HG02884 (cell line): ENCODE data around the gene LRG1.
"Not testable (repeated sequence)": the region's sequence is repeated elsewhere in the genome, so short reads cannot be mapped to it uniquely, and the experiment has no call there.

Experiments
- ATAC-seq: cut with Tn5 transposase; IDR thresholded peaks from one replicate; pipeline ENCODE4 v1.9.1; 2021; ENCODE audit warnings: mild to moderate bottlenecking, moderate library complexity; ENCODE audit not compliant: unreplicated experiment

The LRG1 gene

DNA sequence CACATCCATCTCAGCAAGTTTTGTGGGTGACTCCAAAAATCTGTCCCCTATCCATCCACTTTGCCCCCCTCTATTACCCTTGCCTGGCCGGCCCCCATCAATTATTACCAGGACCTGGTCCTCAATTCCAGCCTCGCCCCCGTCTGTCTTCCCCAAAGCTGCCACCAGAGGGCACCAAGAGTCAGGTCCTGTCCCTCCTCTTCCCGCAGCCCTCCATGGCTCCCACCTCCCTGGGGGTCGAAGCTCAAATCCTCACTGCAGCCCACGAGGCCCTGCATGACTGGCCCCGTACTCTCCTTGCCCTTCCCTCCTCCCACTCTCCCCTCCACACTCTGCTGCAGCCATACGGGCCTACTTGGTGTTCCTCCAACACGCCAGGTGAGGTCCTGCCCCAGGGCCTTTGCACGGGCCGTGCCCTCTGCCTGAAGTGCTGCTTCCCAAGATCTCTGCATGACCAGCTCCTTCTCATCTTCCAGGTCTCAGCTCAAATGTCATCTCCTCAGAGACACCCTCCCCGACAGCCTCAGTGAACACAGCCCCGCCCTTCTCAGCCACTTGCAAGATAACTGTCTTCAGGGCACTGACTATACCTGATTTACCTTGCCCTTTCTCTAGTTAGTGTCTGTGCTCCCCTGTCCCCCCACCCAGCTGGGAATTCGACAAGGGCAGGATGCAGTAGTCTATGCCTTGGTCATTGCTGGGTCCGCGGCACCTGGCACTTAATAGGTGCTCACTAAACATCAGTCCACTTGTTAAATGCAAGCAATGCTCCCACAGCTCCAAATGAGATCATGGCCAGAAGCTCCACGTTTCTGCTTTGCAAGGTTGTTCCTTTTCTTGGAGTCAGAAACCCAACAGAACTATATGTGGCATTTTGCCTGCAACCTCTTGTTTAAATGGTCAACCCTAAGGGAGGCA, 36.4 kb upstream of the LRG1 start:
- no peak for ATAC-seq

DNA sequence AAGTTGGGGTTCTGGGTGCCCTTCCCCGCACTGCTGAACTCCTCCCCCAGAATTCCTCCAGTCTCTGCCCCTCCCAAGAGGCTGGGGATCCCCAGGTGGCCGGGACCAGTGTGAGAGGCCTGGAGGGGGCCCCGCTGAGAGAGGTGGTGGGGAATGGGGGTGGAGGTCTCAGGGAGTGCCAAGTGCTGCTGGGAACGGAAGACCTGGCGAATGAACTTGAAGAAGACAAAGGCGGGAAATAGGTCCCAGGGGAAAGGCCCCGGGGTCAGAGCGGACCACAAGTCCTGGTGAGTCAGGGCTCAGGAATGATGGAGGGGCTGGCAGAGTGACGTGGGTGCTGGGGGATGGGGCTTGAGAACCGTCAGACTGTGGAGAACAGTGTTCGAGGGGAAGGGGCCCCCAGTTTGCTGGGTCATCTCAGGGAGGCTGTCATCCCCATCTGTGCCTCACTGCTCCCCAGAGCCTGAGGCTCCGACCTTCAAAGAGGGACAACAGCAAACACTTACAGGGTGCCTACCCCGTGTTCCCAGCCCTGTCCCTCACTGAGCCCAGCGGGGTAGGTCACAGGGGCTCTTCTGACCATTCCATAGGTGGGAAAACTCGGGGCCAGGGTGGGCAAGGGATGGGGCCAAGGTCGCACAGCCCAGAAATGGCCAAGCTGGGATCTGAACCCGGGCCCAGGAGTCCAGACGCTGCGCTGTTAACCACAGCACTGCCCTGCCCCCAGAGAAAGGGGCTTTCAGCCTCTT, 35.6 kb upstream of the LRG1 start:
- ATAC-seq, result no peak

DNA sequence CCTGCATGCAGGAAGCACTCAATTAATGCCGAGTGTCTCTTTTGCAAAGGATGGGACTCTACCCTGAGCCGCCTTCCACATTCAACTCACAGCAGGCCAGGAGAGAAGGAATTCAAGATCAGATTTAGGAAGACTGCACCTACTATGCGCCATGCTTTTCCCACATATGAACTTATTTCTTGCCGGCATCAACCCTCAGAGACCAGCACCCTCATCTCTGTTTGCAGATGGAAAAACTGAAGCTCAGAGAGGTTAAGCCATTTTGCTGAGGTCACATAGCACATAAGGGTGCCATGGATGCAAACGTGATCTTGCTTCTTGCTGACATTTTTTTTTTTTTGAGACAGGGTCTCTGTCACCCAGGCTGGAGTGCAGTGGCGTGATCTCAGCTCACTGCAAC, 33.8 kb upstream of the LRG1 start:
- no peak for ATAC-seq

DNA sequence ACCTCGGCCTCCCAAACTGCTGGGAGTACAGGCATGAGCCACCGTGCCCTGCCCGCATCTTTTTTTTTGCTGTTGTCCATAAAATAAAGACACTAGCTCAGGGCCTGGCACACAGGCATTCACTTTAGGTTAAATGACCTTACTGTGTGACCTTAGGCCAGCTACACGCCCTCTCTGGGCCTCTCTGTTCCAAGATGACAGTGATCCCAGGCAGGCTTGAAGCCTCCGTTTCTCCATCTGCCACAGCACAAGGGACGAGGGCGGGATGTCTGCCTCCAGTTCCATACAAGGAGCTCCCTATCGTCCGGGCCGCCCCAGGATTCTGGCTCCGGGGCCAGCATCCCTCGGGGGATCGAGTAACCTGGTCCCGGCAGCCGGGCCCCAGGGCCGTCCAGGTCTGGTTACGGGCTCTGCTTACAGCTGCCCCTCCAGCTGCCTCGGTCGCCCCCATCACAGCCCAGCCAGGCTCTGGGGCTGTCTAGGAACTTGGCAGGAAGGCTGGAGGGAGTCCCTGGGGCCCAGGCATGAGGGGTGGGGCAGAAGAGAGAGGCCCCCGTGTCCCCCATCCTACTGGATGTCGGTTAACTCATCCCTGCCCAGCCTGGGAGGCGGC, 31.6 kb upstream of the LRG1 start:
- ATAC-seq, result no peak

DNA sequence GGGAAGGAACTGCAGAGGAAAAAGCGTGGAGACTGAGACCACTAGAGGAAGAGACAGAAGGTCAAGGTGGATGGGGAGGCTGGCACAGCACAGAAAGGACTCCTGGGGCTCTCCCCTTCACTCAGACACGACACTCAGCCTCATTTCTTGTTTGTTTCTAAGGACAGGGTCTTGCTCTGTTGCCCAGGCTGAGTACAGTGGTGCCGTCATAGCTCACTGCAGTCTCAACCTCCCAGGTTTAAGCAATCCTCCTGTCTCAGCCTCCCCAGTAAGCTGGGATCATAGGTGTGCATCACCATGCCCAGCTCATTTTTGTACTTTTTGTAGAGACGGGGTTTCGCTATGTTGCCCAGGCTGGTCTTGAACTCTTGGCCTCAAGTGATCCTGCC, 31.1 kb upstream of the LRG1 start:
- no peak for ATAC-seq

DNA sequence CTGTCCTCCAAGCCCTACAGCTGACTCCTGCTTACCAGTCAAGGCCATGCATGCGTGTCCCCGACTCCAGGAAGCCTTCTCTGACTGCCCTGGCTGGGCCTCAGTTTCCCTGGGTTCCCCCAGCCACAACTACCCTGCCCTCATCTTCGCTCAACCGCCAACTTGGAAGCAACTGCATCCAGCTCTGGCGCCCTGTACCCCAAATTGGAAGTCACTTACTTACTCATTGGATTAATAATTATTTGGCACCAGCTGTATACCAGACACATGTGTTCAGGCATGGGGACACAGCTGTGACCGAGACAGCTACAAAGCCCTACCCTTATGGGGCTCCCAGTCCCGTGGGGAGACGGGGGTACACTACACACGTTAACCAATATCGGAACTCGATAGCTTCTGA, 30.6 kb upstream of the LRG1 start:
- no peak for ATAC-seq

DNA sequence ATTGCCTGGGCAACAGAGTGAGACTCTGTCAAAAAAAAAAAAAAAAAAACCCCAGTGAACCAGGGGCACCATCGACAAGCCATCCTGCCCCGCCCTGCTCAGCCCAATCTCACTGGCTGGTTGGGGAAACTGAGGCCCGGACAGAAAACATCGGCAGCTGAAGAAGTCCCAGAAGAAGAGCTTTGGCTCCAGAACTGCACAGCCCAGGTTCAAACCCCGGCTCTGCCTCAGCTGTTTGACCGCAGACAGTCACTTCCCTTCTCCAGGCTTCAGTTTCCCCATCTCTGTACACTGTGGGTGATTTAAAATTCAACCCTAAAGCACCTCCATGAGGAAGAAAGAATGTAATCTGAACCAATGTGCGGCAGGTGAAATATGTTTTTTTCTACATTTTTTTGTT, 29.1 kb upstream of the LRG1 start:
- no peak for ATAC-seq

DNA sequence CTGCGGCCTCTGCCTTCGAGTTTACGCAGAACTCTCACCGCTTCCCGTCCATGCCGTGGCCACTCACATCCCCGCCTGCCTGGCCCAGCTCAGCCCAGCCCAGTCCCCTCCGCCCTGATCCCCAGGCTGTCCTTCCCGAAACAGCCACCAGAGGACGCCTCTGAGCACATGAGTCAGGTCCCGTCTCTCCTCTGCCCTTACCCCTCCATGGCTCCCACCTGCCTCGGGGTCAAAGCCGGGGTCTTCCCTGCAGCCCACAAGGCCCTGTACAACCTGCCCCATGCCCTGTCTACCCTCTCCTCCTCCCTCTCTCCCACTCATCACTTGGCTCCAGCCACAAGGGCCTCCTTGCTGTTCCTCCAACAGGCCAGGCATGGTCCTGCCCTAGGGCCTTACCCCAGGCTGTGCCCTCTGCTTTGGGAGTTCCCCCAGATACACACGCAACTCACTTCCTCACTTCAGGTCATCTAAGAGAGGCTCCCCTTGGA, 27.8 kb upstream of the LRG1 start:
- ATAC-seq, result no peak

DNA sequence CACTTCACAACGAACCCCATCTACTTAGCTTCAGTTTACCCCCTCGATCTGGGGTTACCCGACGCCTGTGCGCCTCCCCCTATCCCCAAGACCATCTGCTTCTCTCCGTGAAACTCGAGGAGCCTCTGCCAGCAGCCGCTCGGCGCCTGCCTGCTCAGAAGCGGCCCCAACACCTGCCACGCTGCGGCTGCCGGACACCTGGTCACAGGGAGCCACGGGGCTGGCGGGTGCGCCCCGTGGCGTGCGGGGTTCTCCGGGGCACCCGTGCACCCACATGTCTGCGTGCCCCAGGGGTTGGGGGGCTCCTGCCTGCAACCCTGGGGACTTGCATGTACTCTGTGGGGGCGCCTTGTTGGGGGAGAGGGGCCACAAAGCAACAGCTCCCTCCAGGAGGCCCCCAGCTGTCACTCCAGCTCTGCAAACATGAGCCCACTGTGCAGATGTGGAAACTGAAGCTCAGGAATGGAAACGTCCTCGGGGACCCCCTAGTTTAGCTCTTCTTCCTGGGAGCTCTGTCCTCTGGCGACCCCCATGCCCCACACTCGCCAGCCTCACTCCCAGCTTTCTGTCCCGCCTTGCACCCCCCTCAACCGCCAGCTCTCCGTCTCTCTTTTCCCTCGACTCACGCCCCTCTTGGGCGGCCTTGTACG, 26.7 kb upstream of the LRG1 start:
- ATAC-seq, result no peak

DNA sequence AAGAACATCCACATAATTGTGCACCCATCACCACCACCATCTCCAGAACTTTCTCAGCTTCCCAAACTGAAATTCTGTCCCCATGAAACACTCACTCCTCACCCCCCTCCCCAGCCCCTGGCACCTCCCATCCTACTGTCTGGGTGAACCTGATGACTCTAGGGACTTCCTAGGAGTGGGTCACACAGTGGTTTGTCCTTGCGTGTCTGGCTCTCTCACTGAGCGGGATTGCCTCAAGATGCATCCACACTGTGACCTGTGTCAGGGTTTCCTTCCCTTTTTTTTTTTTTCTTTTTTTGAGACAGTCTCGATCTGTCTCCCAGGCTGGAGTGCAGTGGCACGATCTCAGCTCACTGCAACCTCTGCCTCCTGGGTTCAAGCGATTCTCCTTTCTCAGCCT, 23.7 kb upstream of the LRG1 start:
- ATAC-seq, result not testable (repeated sequence)

DNA sequence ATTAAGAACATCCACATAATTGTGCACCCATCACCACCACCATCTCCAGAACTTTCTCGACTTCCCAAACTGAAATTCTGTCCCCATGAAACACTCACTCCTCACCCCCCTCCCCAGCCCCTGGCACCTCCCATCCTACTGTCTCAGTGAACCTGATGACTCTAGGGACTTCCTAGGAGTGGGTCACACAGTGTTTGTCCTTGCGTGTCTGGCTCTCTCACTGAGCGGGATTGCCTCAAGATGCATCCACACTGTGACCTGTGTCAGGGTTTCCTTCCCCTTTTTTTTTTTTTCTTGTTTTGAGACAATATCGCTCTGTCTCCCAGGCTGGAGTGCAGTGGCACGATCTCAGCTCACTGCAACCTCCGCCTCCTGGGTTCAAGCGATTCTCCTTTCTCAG, 22.2 kb upstream of the LRG1 start:
- not testable (repeated sequence) for ATAC-seq

DNA sequence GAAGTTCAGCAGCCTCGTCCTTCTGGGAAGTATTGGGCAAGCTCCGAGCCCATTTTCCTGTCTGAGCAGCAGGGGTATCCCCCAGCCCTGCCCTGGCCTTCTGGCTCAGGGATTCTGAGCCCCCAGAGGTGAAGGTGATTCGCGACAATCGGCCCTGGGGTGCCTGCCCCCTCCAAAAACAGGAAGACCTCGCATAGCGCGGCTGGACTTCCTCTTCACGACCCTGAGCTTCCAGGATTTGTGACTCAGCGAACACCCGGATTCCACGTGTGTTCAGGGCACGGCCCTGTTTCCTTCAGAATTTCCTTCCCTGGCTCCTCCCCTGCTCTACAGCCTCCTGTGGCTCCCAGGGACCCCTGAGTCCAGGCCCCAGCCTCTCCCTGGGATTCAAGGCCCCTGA, 19.7 kb upstream of the LRG1 start, which contains the start of gene SEMA6B:
Gene SEMA6B, minus strand, starts transcription at position 116 of the 400 bp plus-strand sequence. CDS start 1,227 bp downstream, outside the sequence.
- no peak for ATAC-seq

DNA sequence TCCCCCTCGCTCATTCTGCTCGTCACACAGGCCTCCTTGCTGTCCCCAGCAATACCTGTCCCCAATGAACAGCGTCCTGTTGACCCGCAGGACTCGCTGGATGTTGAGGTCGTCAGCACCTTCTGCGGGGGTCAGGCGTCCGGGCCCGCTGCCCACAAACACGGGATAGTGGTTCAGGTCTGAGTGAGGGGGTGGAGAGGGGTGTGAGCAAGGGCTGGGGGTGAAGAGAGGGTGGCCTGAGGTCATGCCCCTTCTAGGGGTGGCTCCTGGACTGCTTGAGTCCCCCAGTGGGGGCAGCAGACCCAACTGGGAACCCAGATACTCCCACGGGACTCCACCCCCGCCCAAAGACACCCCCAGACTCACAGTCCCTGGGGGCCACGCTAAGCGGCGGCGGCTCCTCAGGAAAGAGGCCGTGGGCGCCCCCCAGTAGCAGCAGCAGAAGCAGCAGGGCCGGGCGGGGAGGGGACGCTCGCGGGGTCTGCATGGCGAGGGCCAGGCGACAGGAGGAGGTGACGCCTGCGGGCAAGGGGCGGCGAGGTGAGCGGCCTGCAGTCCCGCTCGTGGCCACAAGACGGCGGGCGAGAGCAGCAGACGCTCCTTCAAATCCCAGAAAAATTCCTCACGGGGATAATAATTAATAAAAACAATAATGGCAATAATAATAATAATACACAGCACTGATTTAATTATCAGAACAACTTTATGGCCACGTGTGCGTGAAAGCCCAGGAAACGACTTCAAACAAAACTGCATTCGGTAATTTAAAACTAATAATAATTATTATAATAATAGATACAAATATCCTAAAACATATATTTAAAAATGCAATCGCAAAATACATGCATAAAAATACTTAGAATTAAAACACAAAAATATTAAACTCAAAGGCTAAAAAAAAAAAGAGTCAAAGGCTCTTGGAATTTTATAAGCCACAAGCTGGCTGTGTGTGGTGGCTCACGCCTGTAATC, 18.4 kb upstream of the LRG1 start:
- ATAC-seq, result no peak

DNA sequence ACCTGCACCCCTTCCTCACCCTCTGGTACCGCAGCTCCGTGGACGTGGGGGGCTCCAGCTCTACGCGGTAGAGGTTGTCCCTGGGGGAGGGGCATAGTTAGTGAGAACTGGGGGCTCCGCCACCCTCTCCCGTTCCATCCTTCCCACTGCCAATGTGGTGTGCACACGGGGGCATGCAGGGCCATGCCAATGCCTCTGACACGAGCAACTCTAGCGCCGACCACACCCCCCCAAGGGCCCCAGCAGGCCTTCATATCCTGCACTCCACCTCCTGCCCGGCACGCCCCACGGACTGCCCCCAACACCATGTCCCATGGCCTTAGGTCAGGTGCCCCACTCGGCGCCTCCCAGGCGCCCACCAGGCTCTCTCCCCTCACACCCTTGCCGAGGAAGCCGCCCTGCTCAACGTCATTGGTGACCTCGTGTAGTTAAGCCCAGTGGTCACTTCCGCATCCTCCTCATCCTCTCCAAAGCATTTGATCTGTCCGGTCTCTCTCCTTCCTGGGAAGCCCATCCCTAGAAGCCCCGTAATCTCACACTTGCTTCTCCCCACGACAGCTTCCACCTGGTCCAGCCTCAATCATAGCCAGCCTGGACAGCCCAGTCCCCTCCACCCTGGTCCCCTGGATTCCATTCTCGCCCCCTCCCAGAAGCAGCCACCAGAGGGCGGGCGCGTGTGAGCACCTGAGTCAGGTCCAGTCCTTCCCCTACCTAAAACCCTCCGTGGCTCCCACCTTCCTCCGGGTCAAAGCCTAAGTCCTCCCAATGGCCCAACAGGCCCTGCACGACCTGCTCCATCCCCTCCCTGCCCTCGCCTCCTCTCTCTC, 17.5 kb upstream of the LRG1 start:
- no peak for ATAC-seq

DNA sequence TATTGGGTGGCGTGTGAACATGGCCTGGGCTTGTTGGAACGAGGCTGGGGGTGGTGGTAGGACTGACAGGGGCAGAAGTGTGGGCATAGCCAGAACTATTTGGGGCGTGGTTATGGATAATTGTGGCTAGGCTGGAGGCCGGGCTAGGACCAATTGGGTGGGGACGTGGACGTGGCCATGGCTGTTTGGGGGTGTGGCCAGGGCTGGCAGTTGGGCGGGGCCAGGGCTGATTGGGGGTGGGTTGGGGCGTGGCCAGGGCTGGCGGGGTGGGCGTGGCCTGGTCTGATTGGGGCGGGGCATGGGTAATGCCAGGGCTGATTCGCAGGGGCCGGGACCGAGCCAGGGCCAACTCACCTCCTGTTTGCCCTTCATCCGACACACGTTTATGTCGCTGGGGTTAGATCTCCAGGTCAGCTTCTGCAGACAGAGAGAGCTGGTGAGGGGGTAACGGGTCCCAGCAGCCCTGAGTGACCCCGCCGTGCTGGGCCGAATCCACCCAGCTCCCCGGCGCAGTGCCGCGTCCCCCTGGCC, 16.8 kb upstream of the LRG1 start:
- no peak for ATAC-seq

DNA sequence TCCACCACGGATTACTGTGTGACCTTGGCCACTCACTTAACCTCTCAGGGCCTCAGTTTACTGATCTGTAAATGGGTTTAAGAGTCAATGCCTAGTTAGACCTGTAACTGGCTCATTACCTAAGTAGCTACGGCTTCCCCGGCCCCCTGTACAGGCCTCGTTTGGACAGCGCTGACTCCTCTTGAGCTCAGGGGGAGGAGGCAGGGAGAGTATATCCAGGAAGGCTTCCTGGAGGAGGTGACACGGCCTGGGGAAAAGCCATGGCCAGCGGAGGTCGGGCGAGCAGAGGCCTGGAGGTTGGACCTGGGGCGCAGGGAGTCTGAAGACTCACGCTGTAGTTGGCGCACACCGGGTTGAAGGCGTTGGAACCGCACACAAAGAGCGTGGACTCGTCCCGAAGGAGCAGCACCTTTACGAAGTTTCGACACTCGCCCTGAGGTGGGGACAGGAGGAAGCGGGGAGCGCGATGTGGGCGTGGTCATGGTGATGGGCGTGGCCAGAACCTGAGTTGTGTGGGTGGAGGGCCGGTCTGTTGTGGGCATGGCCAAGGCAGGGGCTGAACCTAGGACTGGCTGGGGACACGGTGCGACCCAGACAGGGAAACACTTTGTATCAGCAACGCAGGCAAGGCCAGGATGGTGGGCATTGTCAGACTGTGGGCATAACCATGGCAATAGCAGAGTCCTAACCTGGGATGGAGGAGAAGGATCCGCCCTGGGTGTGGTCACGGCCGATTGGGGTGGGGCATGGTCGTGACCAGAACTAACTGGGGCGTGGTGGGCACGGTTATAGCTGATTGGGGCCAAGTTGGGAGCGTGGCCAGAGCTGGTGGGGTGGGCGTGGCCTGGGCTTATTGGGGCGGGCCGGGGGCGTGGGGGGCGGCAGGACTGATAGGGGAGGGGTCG, 16.1 kb upstream of the LRG1 start:
- no peak for ATAC-seq

DNA sequence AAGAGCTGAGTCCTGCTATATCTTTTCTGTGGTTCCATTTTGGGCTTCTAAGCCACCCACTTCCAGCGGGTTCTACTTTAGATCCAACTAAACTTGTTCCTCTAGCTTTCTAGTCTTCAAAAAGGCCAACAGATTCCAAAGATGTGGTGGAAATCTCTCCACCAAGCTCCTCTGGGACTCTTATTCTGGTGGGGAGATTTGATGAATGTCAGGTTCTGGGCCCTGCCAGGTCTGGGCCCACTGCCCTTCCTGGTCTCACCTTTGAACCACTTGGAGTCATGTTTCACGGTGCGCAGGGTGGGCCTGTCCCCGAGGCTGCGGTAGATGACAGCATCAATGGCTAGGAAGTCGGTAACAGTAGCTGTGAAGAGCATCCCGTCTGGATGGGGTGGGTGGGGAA, 14.9 kb upstream of the LRG1 start:
- no peak for ATAC-seq

DNA sequence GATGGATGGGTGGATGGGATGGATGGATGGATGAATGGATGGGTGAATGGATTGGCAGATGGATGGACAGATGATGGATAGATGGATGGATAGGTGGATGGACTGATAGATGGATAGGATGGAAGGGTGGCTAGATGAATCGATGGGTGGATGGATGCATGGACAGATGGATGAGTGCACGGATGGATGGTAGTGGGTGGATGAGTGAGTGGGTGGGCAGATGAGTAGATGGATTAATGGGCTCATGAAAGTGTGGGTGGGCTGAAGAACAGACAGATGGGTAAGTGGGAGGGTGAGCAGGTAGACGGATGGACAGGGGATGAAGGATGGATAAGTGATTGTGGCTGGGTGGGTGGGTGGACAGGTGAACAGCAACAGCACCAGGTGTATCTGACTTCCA, 13.9 kb upstream of the LRG1 start:
- no peak for ATAC-seq
